K562 (cell line): Measurements from ENCODE around the gene ARSA. TPM values are rescaled to one million over a fixed set of nuclear protein-coding genes. Genes with fewer than 3 reads are reported as not detected.

Experiments
- ATAC-seq: fragments of 200-7000 bp; cut with Tn5 transposase; 3 replicates; pipeline ENCODE4 v1.9.1; 2020; ENCODE audit warnings: moderate library complexity
- BruUV-seq: library from RNA; stranded (reverse); fragments of 400-500 nt; replicated peaks from 2 replicates; lab custom pipeline; 2021; lab: Mats Ljungman, UMichigan
- CTCF ChIA-PET: fragments of 300-600 bp; formaldehyde crosslinking; extraction: SDS; loops from one replicate; lab custom pipeline; 2021; ENCODE audit warnings: low intra/inter-chr PET ratio; lab: Yijun Ruan, JAX
- POLR2A ChIA-PET: fragments of 300-600, 350-650 bp; sonication (Branson Sonifier 250); formaldehyde crosslinking; extraction: SDS; loops from one replicate; lab custom pipeline; 2021; ENCODE audit warnings: antibody characterized with exemption, inconsistent platforms; lab: Yijun Ruan, JAX
- DNase-seq, 4 experiments: peaks; one replicate each; pipeline versions ENCODE4 v3.0.0 to v3.0.0-alpha.2; 2011 to 2018; ENCODE audit warnings: low spot score in 3 of 4, mixed read lengths in 3 of 4; ENCODE audit errors: extremely low read depth in 1 of 4
- FAIRE-seq: peaks from 2 replicates; lab custom pipeline; 2011; peaks lifted over from hg19 to GRCh38; lab: Jason Lieb, UNC
- H2AFZ ChIP-seq: 2 replicates; pipeline ENCODE4 v1.6.0; 2011; ENCODE audit warnings: low read depth, low read length, control low read depth, inconsistent platforms
- H3K27ac ChIP-seq: fragments of 200-600 bp; 3 replicates; pipeline ENCODE4 v1.8.0; 2011; ENCODE audit warnings: low read depth, mild to moderate bottlenecking, control low read depth, inconsistent platforms, low read length, moderate library complexity, mixed read lengths; ENCODE audit errors: extremely low read depth
- H3K27me3 ChIP-seq, 2 experiments: fragments of 300-600 bp in 1 of 2; 2 replicates in 1 of 2; 3 replicates in 1 of 2; pipeline versions ENCODE4 v1.6.0 to v1.8.0; 2011; ENCODE audit warnings: inconsistent platforms in 2 of 2, low read length in 2 of 2, mild to moderate bottlenecking in 1 of 2, mixed read lengths in 1 of 2, moderate library complexity in 1 of 2; ENCODE audit not compliant: control insufficient read depth in 2 of 2, insufficient read depth in 2 of 2
- H3K36me3 ChIP-seq: fragments of 300-600 bp; 3 replicates; pipeline ENCODE4 v1.8.0; 2011; ENCODE audit warnings: mild to moderate bottlenecking, low read length, inconsistent platforms; ENCODE audit not compliant: control insufficient read depth, insufficient read depth
- H3K4me1 ChIP-seq, 2 experiments: fragments of 200-600 bp in 1 of 2; replicated peaks in 1 of 2; 2 replicates in 1 of 2; 3 replicates in 1 of 2; pipeline versions ENCODE4 v1.5.1 to v1.8.0; 2011; ENCODE audit warnings: inconsistent platforms in 2 of 2, low read length in 2 of 2, mild to moderate bottlenecking in 1 of 2, mixed read lengths in 1 of 2, moderate library complexity in 1 of 2; ENCODE audit not compliant: control insufficient read depth in 2 of 2, insufficient read depth in 2 of 2
- H3K4me2 ChIP-seq: 2 replicates; pipeline ENCODE4 v1.6.1; 2011; ENCODE audit warnings: low read length, control low read depth, inconsistent platforms, mixed read lengths; ENCODE audit not compliant: insufficient read depth
- H3K4me3 ChIP-seq: fragments of 200-600 bp; sonication (generic), shearing (Covaris generic); 2 replicates; pipeline ENCODE4 v1.5.1; 2016; ENCODE audit warnings: control low read depth, inconsistent platforms
- H3K79me2 ChIP-seq: fragments of 200-600 bp; 3 replicates; pipeline ENCODE4 v1.8.0; 2011; ENCODE audit warnings: low read length, inconsistent platforms; ENCODE audit not compliant: control insufficient read depth, insufficient read depth
- H3K9ac ChIP-seq, 2 experiments: 2 replicates each; pipeline versions ENCODE4 v1.6.0 to v1.6.1; 2011; ENCODE audit warnings: low read depth in 2 of 2, low read length in 2 of 2, control low read depth in 1 of 2, inconsistent platforms in 1 of 2, mild to moderate bottlenecking in 1 of 2, mixed read lengths in 1 of 2; ENCODE audit not compliant: insufficient read depth in 1 of 2
- H3K9me1 ChIP-seq: one replicate; pipeline ENCODE4 v1.6.0; 2011; ENCODE audit warnings: inconsistent platforms, mild to moderate bottlenecking, low read length, moderate library complexity; ENCODE audit not compliant: control insufficient read depth, insufficient read depth
- H3K9me3 ChIP-seq: replicated peaks from 2 replicates; pipeline ENCODE4 v1.5.1; 2011; ENCODE audit warnings: low read depth, low read length, inconsistent platforms; ENCODE audit not compliant: control insufficient read depth, insufficient read depth
- H4K20me1 ChIP-seq: replicated peaks from 2 replicates; pipeline ENCODE4 v1.6.1; 2011; ENCODE audit warnings: low read length, inconsistent platforms, mixed read lengths; ENCODE audit not compliant: control insufficient read depth, insufficient read depth
- CREB1 ChIP-seq, 2 experiments: sonication (generic) in 1 of 2; formaldehyde crosslinking in 1 of 2; IDR thresholded peaks; 2 replicates each; pipeline versions ENCODE4 v1.6.1 to v1.8.0; 2012 to 2022; ENCODE audit warnings: inconsistent platforms in 1 of 2, mild to moderate bottlenecking in 1 of 2, missing genetic modification reagents in 1 of 2, moderate library complexity in 1 of 2
- CREBBP ChIP-seq: IDR thresholded peaks from one replicate; pipeline ENCODE4 v1.6.1; 2012; ENCODE audit warnings: low read depth, mild to moderate bottlenecking, control low read depth, inconsistent platforms, low read length
- CREM ChIP-seq: IDR thresholded peaks from 2 replicates; pipeline ENCODE4 v1.6.1; 2014; ENCODE audit warnings: antibody characterized with exemption, low read depth
- DMBX1 ChIP-seq: fragments of 250-450 bp; sonication (Bioruptor Pico); IDR thresholded peaks from 2 replicates; pipeline ENCODE4 v1.8.0; 2022; ENCODE audit warnings: inconsistent platforms, mild to moderate bottlenecking, moderate library complexity, borderline replicate concordance
- ESRRB ChIP-seq: fragments of 250-450 bp; sonication (Bioruptor Pico); IDR thresholded peaks from 2 replicates; pipeline ENCODE4 v1.5.0; 2020; ENCODE audit warnings: mild to moderate bottlenecking, moderate library complexity, borderline replicate concordance
- FOXA1 ChIP-seq: fragments of 450-650 bp; IDR thresholded peaks from 2 replicates; pipeline ENCODE4 v1.6.1; 2016; ENCODE audit warnings: mild to moderate bottlenecking, borderline replicate concordance
- IFI16 ChIP-seq: fragments of 250-450 bp; sonication (Bioruptor Pico); IDR thresholded peaks from 2 replicates; pipeline ENCODE4 v2.1.2; 2022; ENCODE audit warnings: mild to moderate bottlenecking, inconsistent platforms
- PHB ChIP-seq: fragments of 250-450 bp; sonication (Bioruptor Pico); IDR thresholded peaks from 2 replicates; pipeline ENCODE4 v1.5.0; 2021
- PURB ChIP-seq: sonication (generic); formaldehyde crosslinking; IDR thresholded peaks from 2 replicates; pipeline ENCODE4 v1.9.0; 2021; ENCODE audit warnings: low read depth, mild to moderate bottlenecking, missing genetic modification reagents
- RFX7 ChIP-seq: fragments of 250-450 bp; sonication (Bioruptor Pico); IDR thresholded peaks from 2 replicates; pipeline ENCODE4 v1.5.1; 2021; ENCODE audit warnings: mild to moderate bottlenecking
- RREB1 ChIP-seq: fragments of 250-450 bp; sonication (Bioruptor Pico); IDR thresholded peaks from 2 replicates; pipeline ENCODE4 v1.4.0; 2020
- RUNX1 ChIP-seq: sonication (generic); IDR thresholded peaks from 2 replicates; pipeline ENCODE4 v1.6.1; 2016; ENCODE audit warnings: antibody characterized with exemption, low read depth
- SAP30 ChIP-seq: fragments of 200-600 bp; sonication (generic); IDR thresholded peaks from 2 replicates; pipeline ENCODE4 v1.6.1; 2012; ENCODE audit warnings: borderline replicate concordance, low read depth, mild to moderate bottlenecking, moderate library complexity, low read length, control low read depth, inconsistent platforms; ENCODE audit not compliant: insufficient read depth, poor library complexity, severe bottlenecking
- SRSF3 ChIP-seq: fragments of 200-400 bp; formaldehyde crosslinking; IDR thresholded peaks from 2 replicates; pipeline ENCODE4 v1.6.1; 2016; ENCODE audit warnings: mild to moderate bottlenecking, low read length, moderate library complexity; ENCODE audit not compliant: insufficient read depth
- TCF3 ChIP-seq: sonication (generic); formaldehyde crosslinking; IDR thresholded peaks from 2 replicates; pipeline ENCODE4 v1.4.0; 2020; ENCODE audit warnings: mild to moderate bottlenecking, missing genetic modification reagents
- ZNF384 ChIP-seq: IDR thresholded peaks from 2 replicates; pipeline ENCODE4 v1.6.1; 2012; ENCODE audit warnings: low read depth, low read length, improper control_type of control experiment
- ZZZ3 ChIP-seq: fragments of 450-650 bp; IDR thresholded peaks from 2 replicates; pipeline ENCODE4 v1.6.1; 2016; ENCODE audit warnings: antibody characterized with exemption, mild to moderate bottlenecking, moderate library complexity
- WGBS: fragments of 100-300 bp; shearing (Covaris generic); methylation state at CpG from one replicate; pipeline ENCODE4 v1.1.6; 2016; ENCODE audit warnings: low coverage, mixed read lengths; ENCODE audit not compliant: insufficient coverage; ENCODE audit errors: missing lambda C conversion rate; 5-methylcytosine and 5-hydroxymethylcytosine counted together
- in situ Hi-C: fragments of 300-500 bp; cut with MboI; formaldehyde crosslinking; loops from 4 replicates; pipeline ENCODE4 v1.15.0; 2018; ENCODE audit warnings: inconsistent platforms, mixed read lengths
- intact Hi-C: fragments of 100-400 bp; cut with micrococcal nuclease; formaldehyde crosslinking; loops from 2 replicates; pipeline ENCODE4 v1.14.2; 2022
- polyA plus RNA-seq, 8 experiments: library from polyadenylated mRNA; depleted of rRNA in 4 of 8; stranded (reverse) in 5 of 8; unstranded in 3 of 8; fragments of >200 nt; fragmentation: Nextera tagmentation in 2 of 8; fragmentation: Illumina TruSeq in 1 of 8; extraction: Ambion mirVana in 2 of 8; extraction: Trizol in 1 of 8; gene quantifications; 2 replicates each; pipeline versions ENCODE4 v1.2.1 to v1.2.3, GENCODE V29; 2011 to 2014; ENCODE audit warnings: inconsistent platforms in 1 of 8, missing spikeins in 1 of 8
- total RNA-seq, 7 experiments: library from RNA; depleted of rRNA in 6 of 7; stranded (reverse); fragments of >200 nt in 6 of 7; fragmentation: Illumina TruSeq in 2 of 7; extraction: Trizol in 2 of 7; gene quantifications; 2 replicates each; pipeline versions ENCODE4 v1.2.1 to v1.2.3, GENCODE V29; 2011 to 2021; ENCODE audit warnings: low replicate concordance in 1 of 7

The ARSA gene
- total and polyA plus RNA-seq, 9 of the 15 experiments (the other 6 are each of a cell fraction or from before 2014, with no cell fraction given) = 0.32 to 10.9 (median 1.8) TPM; not detected in 1

- Histone ChIP-seq H3K4me1 (peaks cover 7 to 31% of the 10 kb centered on the region in 2 experiments; a peak in 3 of 5 replicates), H3K27ac (no peak overlapping the region), H2AFZ (no peak overlapping the region), H4K20me1 (no peaks in the 10 kb centered on the region), H3K9ac (no peak overlapping the region; a peak in 1 of 4 replicates), H3K9me3 (no peaks in the 10 kb centered on the region), H3K27me3 (no peaks in the 10 kb centered on the region), H3K9me1 (no peaks in the 10 kb centered on the region), H3K4me3 (no peak overlapping the region), H3K79me2 (peaks cover 6% of the 10 kb centered on the region; the same call in 2 of the 3 replicates), H3K4me2 (no peak overlapping the region), H3K36me3 (no peaks in the 10 kb centered on the region; the same call in 2 of the 3 replicates)
- POLR2A ChIA-PET = interaction anchor here (0.6 to 2.0 kb wide), 4 partner anchors 13 to 145 kb away, joined by 3 to 4 read pairs (median 3); partner anchors contain the start of gene SYCE3
- intact Hi-C loops (no loop called here), in situ Hi-C loops (loop anchor here (5.0 kb wide), 1 partner anchor 33 kb away; no protein-coding TSS in a partner anchor)
- FAIRE-seq (no peak), ATAC-seq (no peak), DNase-seq (no peak)
- CTCF ChIA-PET = no interaction called here
- no TSS peak for BruUV-seq
- 75% methylated on average over 5 of the region's 8 CpGs for WGBS
- no peak for TF ChIP-seq PHB
- no peak for TF ChIP-seq DMBX1 (CRISPR knock-in tag)
- no peak for TF ChIP-seq CREM
- no peak for TF ChIP-seq TCF3 (CRISPR knock-in tag)
- no peak for TF ChIP-seq ZZZ3
- TF ChIP-seq PURB = no peak
- TF ChIP-seq RUNX1 = no peak
- no peak for TF ChIP-seq ESRRB (CRISPR knock-in tag)
- TF ChIP-seq ZNF384 = no peak
- no peak for TF ChIP-seq RFX7 (CRISPR knock-in tag)
- no peak for TF ChIP-seq RREB1 (CRISPR knock-in tag)
- no peak for TF ChIP-seq SAP30
- no peak for TF ChIP-seq CREB1 (IDR thresholded peaks at IDR 0.05)
- TF ChIP-seq CREB1 (CRISPR knock-in tag; IDR thresholded peaks at IDR 0.05) = no peak
- no peak for TF ChIP-seq CREBBP
- TF ChIP-seq SRSF3 = no peak
- TF ChIP-seq IFI16 (CRISPR knock-in tag) = no peak
- TF ChIP-seq FOXA1 = no peak
Measured at GRCh38 chr22:50578776-50579310, 49.1 kb downstream of the ARSA start.
